ENCODE results near the gene VMP1. TPM values are rescaled to one million over a fixed set of nuclear protein-coding genes. Genes with fewer than 3 reads are reported as not detected.

VMP1 gene
- total RNA-seq, 1 experiment from 2014 or later = 83.1 TPM

- Mint-ChIP-seq H3K27me3 (ENCODE audit: low read depth) (no peaks in the 10 kb centered on the region), H3K36me3 (ENCODE audit: insufficient read depth in 1 of 3, low read depth in 3 of 3) (peaks cover 37 to 88% (median 72%) of the 10 kb centered on the region in 3 experiments; a peak in 6 of 7 replicates), H3K4me3 (no peak overlapping the region), H3K9me3 (no peaks in the 10 kb centered on the region), H3K4me1 (no peaks in the 10 kb centered on the region), H3K27ac (no peak overlapping the region)
- TF ChIP-seq, protein P1, sequence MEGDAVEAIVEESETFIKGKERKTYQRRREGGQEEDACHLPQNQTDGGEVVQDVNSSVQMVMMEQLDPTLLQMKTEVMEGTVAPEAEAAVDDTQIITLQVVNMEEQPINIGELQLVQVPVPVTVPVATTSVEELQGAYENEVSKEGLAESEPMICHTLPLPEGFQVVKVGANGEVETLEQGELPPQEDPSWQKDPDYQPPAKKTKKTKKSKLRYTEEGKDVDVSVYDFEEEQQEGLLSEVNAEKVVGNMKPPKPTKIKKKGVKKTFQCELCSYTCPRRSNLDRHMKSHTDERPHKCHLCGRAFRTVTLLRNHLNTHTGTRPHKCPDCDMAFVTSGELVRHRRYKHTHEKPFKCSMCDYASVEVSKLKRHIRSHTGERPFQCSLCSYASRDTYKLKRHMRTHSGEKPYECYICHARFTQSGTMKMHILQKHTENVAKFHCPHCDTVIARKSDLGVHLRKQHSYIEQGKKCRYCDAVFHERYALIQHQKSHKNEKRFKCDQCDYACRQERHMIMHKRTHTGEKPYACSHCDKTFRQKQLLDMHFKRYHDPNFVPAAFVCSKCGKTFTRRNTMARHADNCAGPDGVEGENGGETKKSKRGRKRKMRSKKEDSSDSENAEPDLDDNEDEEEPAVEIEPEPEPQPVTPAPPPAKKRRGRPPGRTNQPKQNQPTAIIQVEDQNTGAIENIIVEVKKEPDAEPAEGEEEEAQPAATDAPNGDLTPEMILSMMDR (conservative IDR thresholded peaks at IDR 0.05) = no peak
- no peak overlapping the region for H3K27ac ChIP-seq (ENCODE audit: insufficient read length, low read depth, low read length)
- no peak overlapping the region for H3K18ac ChIP-seq (ENCODE audit: insufficient read length, low read depth, low read length)
- no peaks in the 10 kb centered on the region for H4K20me1 ChIP-seq (ENCODE audit: control insufficient read depth, insufficient read depth, insufficient read length)
- H2BK120ac ChIP-seq (ENCODE audit: low read depth, low read length, poor library complexity, severe bottlenecking) = no peak overlapping the region
- no peak overlapping the region for H3K23ac ChIP-seq (ENCODE audit: insufficient read length, low read depth, low read length)
- no peaks in the 10 kb centered on the region for H3K79me1 ChIP-seq (ENCODE audit: insufficient read depth, low read depth, low read length, poor library complexity, severe bottlenecking)
- no peak overlapping the region for H2BK15ac ChIP-seq (ENCODE audit: low read depth, low read length)
- H4K91ac ChIP-seq (ENCODE audit: insufficient read length, low read depth, low read length) = no peak overlapping the region
- no peak overlapping the region for H3K9ac ChIP-seq (ENCODE audit: extremely low read depth, insufficient read length, low read length)
- no peaks in the 10 kb centered on the region for H3K79me2 ChIP-seq (ENCODE audit: insufficient read depth, low read length)
- no peak overlapping the region for H3K4ac ChIP-seq (ENCODE audit: low read depth, low read length)
- no peaks in the 10 kb centered on the region for H3K23me2 ChIP-seq (ENCODE audit: insufficient read length, low read depth, low read length, poor library complexity, severe bottlenecking)
- H3K14ac ChIP-seq (ENCODE audit: insufficient read depth, low read length) = no peak overlapping the region
- H4K5ac ChIP-seq (ENCODE audit: insufficient read length, low read depth, low read length) = no peak overlapping the region
- no peaks in the 10 kb centered on the region for H3K4me1 ChIP-seq (ENCODE audit: insufficient read depth, low read length)
- H3T11ph ChIP-seq (ENCODE audit: low read length) = no peak overlapping the region
- H2AK5ac ChIP-seq (ENCODE audit: insufficient read length, low read length) = no peak overlapping the region
- H3K27me3 ChIP-seq (ENCODE audit: insufficient read depth, low read length) = no peaks in the 10 kb centered on the region
- H2BK12ac ChIP-seq (ENCODE audit: insufficient read length, low read depth, low read length) = no peak overlapping the region
- no peak for DNase-seq
- H2BK20ac ChIP-seq (ENCODE audit: low read depth, low read length, poor library complexity, severe bottlenecking) = no peak overlapping the region
- no peak overlapping the region for H2BK5ac ChIP-seq (ENCODE audit: insufficient read length, low read length)
- no peak overlapping the region for H3K56ac ChIP-seq (ENCODE audit: insufficient read length, low read depth, low read length)
- H3K9me3 ChIP-seq (ENCODE audit: control insufficient read depth, low read depth, low read length) = no peaks in the 10 kb centered on the region
- H3K4me2 ChIP-seq (ENCODE audit: insufficient read depth, insufficient read length, low read length) = no peak overlapping the region
- H2AFZ ChIP-seq (ENCODE audit: low read length) = no peak overlapping the region
- H4K8ac ChIP-seq (replicated peaks; ENCODE audit: insufficient read length, low read depth, low read length) = no peak overlapping the region
These were observed 24.2 kb upstream of the VMP1 start for GRCh38 chr17:59683283-59683682.

Measured in H9 (cell line).